Stomach (tissue), 9 donors: ENCODE measurements around the gene TIMM21. TPM values are rescaled to one million over a fixed set of nuclear protein-coding genes. Genes with fewer than 3 reads are reported as not detected.
A peak's percentile ranks its signal among the peaks of the same experiment; 100 is the strongest.

Experiments
- DNase-seq, 2 donors: peaks; one replicate each; pipeline versions ENCODE4 v3.0.0 to v3.0.0-alpha.2; 2013 to 2019
- H3K27ac ChIP-seq, 5 donors: fragments of 200-600 bp in 4 of 5; sonication (generic) in 4 of 5; one replicate each; pipeline ENCODE4 v1.5.1; 2013 to 2019; ENCODE audit warnings: mild to moderate bottlenecking in 1 of 5, moderate library complexity in 1 of 5
- H3K27me3 ChIP-seq, 3 donors: fragments of 200-600 bp; sonication (generic); one replicate each; pipeline ENCODE4 v1.5.1; 2017 to 2019; ENCODE audit warnings: mixed run types in 1 of 3
- H3K36me3 ChIP-seq, 4 donors: fragments of 200-600 bp; sonication (generic); 1 replicate in 3 of 4; 2 replicates in 1 of 4; pipeline ENCODE4 v1.5.1; 2016 to 2019
- H3K4me1 ChIP-seq, 4 donors: fragments of 200-600 bp; sonication (generic); one replicate each; pipeline ENCODE4 v1.5.1; 2016 to 2019
- H3K4me3 ChIP-seq, 4 donors: fragments of 200-600 bp; sonication (generic) in 3 of 4; one replicate each; pipeline ENCODE4 v1.5.1; 2016 to 2019; ENCODE audit warnings: mild to moderate bottlenecking in 1 of 4
- H3K9me3 ChIP-seq, 4 donors: fragments of 200-600 bp; sonication (generic); one replicate each; pipeline ENCODE4 v1.5.1; 2016 to 2019
- CTCF ChIP-seq, 7 experiments: fragments of 450-650 bp in 4 of 7; fragments of 200-600 bp in 3 of 7; sonication (generic) in 3 of 7; IDR thresholded peaks; one replicate each; pipeline ENCODE4 v1.5.1; 2016 to 2019; ENCODE audit warnings: antibody characterized with exemption in 7 of 7, control low read depth in 2 of 7, mild to moderate bottlenecking in 1 of 7
- EP300 ChIP-seq: sonication (generic); formaldehyde crosslinking; IDR thresholded peaks from one replicate; pipeline ENCODE4 v1.6.1; 2017; ENCODE audit warnings: antibody characterized with exemption
- POLR2A ChIP-seq, 4 donors: fragments of 450-650 bp; IDR thresholded peaks; one replicate each; pipeline ENCODE4 v1.6.1; 2016; ENCODE audit warnings: antibody characterized with exemption in 4 of 4, control low read depth in 2 of 4, mild to moderate bottlenecking in 1 of 4, moderate library complexity in 1 of 4
- POLR2AphosphoS5 ChIP-seq, 3 donors: sonication (generic); formaldehyde crosslinking; IDR thresholded peaks; one replicate each; pipeline ENCODE4 v1.6.1; 2016; ENCODE audit warnings: antibody characterized with exemption in 3 of 3
- WGBS, 5 donors: extraction: QIAGEN DNeasy Blood & Tissue Kit in 3 of 5; methylation state at CpG; one replicate each; pipeline versions ENCODE4 v1.1.5 to v1.1.7; 2013 to 2018; 5-methylcytosine and 5-hydroxymethylcytosine counted together
- intact Hi-C: fragments of 100-400 bp; cut with DNase I; formaldehyde crosslinking; loops from one replicate; pipeline ENCODE4 v1.15.1; 2023; ENCODE audit warnings: low total_unique reads
- polyA plus RNA-seq, 3 donors: library from polyadenylated mRNA; stranded (reverse); fragments of 200-250 nt; gene quantifications; one replicate each; pipeline ENCODE4 v1.2.3, GENCODE V29; 2013
- total RNA-seq, 5 donors: library from RNA; depleted of rRNA; stranded (reverse); fragments of >200 nt; gene quantifications; one replicate each; pipeline versions ENCODE4 v1.1.0 to v1.2.3, GENCODE V29; 2014 to 2016
- donor health status: healthy with polysubstance abuse.
- donor health status: Bipolar disorder and iron deficiency.
- donor health status: healthy.

TIMM21 gene
- total and polyA plus RNA-seq, 8 donors = 5.8 to 99.1 (median 13.8) TPM; not detected in 1

- Histone ChIP-seq H3K27ac (no peak overlapping the region), H3K27me3 (peaks cover 0 to 29% (median 0%) of the 10 kb centered on the region in 3 donors), H3K4me1 (peaks cover 8 to 25% (median 18%) of the 10 kb centered on the region in 4 donors), H3K36me3 (no peaks in the 10 kb centered on the region), H3K9me3 (no peaks in the 10 kb centered on the region), H3K4me3 (no peak overlapping the region)
- DNase-seq = no peak
- WGBS, 5 donors = 52 to 62% (median 60%) methylated on average over 3 of the region's 3 CpGs
- no peak for TF ChIP-seq POLR2AphosphoS5 (IDR thresholded peaks at IDR 0.05)
- no peak for TF ChIP-seq POLR2A (IDR thresholded peaks at IDR 0.05)
- no peak for TF ChIP-seq EP300
- TF ChIP-seq CTCF (IDR thresholded peaks at IDR 0.05) = no peak
- intact Hi-C loops = loop anchor here (5.0 to 10.0 kb wide), 2 partner anchors 148 to 360 kb away; no protein-coding TSS in a partner anchor
Observed at GRCh38 chr18:74194691-74195090, 46.4 kb downstream of the TIMM21 start.

- Histone ChIP-seq H3K9me3 (no peaks in the 10 kb centered on the region), H3K27me3 (peaks cover 0 to 28% (median 0%) of the 10 kb centered on the region in 3 donors), H3K27ac (peak overlapping the region in 2 of 5 donors; percentile 69 to 84), H3K4me1 (peaks cover 8 to 25% (median 18%) of the 10 kb centered on the region in 4 donors), H3K36me3 (no peaks in the 10 kb centered on the region), H3K4me3 (peak overlapping the region in 3 of 4 donors; percentile 11 to 25 (median 25))
- intact Hi-C loops = loop anchor here (10.0 kb wide), 1 partner anchor 358 kb away; no protein-coding TSS in a partner anchor
- DNase-seq = peak; percentile 54 to 90
- 2 to 4% (median 3%) methylated on average over 9 of the region's 9 CpGs for WGBS, 5 donors
- TF ChIP-seq POLR2AphosphoS5 (IDR thresholded peaks at IDR 0.05) (peak in 1 of 3 donors; percentile 24), POLR2A (IDR thresholded peaks at IDR 0.05) (no peak), EP300 (no peak), CTCF (IDR thresholded peaks at IDR 0.05) (peak in 5 of 7 experiments; percentile 78 to 97 (median 94))
Observed at GRCh38 chr18:74196220-74197119, 48.1 kb downstream of the TIMM21 start.

GRCh38 chr18:74197705-74198341 lies 49.5 kb downstream of the TIMM21 start:
- H3K27me3 ChIP-seq = peaks cover 0 to 22% (median 0%) of the 10 kb centered on the region in 3 donors
- WGBS, 5 donors = 48 to 69% (median 64%) methylated on average over 6 to 11 of the region's 11 CpGs
- TF ChIP-seq EP300 = no peak
- peak in 2 of 3 donors; percentile 28 to 58 for TF ChIP-seq POLR2AphosphoS5 (IDR thresholded peaks at IDR 0.05)
- no peaks in the 10 kb centered on the region for H3K9me3 ChIP-seq
- DNase-seq = peak; percentile 30 to 61
- peaks cover 8 to 25% (median 18%) of the 10 kb centered on the region in 4 donors for H3K4me1 ChIP-seq
- intact Hi-C loops = loop anchor here (10.0 kb wide), 1 partner anchor 357 kb away; no protein-coding TSS in a partner anchor
- no peaks in the 10 kb centered on the region for H3K36me3 ChIP-seq
- H3K4me3 ChIP-seq = no peak overlapping the region
- peak overlapping the region; percentile 53 to 84 (median 68) for H3K27ac ChIP-seq

GRCh38 chr18:74198453-74198852 lies 50.1 kb downstream of the TIMM21 start:
- Histone ChIP-seq H3K9me3 (no peaks in the 10 kb centered on the region), H3K4me3 (no peak overlapping the region), H3K27me3 (peaks cover 0 to 19% (median 0%) of the 10 kb centered on the region in 3 donors), H3K27ac (peak overlapping the region in 4 of 5 donors; percentile 67 to 84 (median 68)), H3K4me1 (peaks cover 8 to 25% (median 18%) of the 10 kb centered on the region in 4 donors), H3K36me3 (no peaks in the 10 kb centered on the region)
- DNase-seq = no peak
- intact Hi-C loops = loop anchor here (10.0 kb wide), 1 partner anchor 356 kb away; no protein-coding TSS in a partner anchor
- TF ChIP-seq POLR2A (IDR thresholded peaks at IDR 0.05) (no peak), CTCF (IDR thresholded peaks at IDR 0.05) (no peak), POLR2AphosphoS5 (IDR thresholded peaks at IDR 0.05) (no peak)
- 86 to 100% (median 92%) methylated on average over 2 to 3 of the region's 3 CpGs for WGBS, 5 donors
